GM13976 (cell line): ENCODE measurements around the gene SSH2.

Experiments used
- DNase-seq: peaks from one replicate; pipeline ENCODE4 v3.0.0; 2012; ENCODE audit warnings: low spot score
- CTCF ChIP-seq: IDR thresholded peaks from 2 replicates; pipeline ENCODE4 v1.5.1; 2012; ENCODE audit warnings: borderline replicate concordance, mild to moderate bottlenecking; ENCODE audit not compliant: insufficient read depth; ENCODE audit errors: extremely low read depth, missing control alignments, control extremely low read depth
- in situ Hi-C: fragments of 300-500 bp; cut with MboI; formaldehyde crosslinking; loops from one replicate; pipeline ENCODE4 v1.12.0; 2022; ENCODE audit warnings: low sequenced_read_pairs, mixed read lengths, inconsistent platforms; ENCODE audit not compliant: unreplicated experiment

Gene SSH2

GRCh38 chr17:29619251-29619650 lies 310.8 kb downstream of the SSH2 start:
- peak; percentile 28 for TF ChIP-seq CTCF
- in situ Hi-C loops: no loop called here
- DNase-seq: no peak

GRCh38 chr17:29618272-29619065 lies 311.6 kb downstream of the SSH2 start:
- TF ChIP-seq CTCF: no peak
- in situ Hi-C loops: no loop called here

GRCh38 chr17:29617481-29618271 lies 312.4 kb downstream of the SSH2 start:
- peak; percentile 88 for DNase-seq
- in situ Hi-C loops: no loop called here
- peak; percentile 87 for TF ChIP-seq CTCF

More at GRCh38 chr17:29618272-29619065, 311.6 kb downstream of the SSH2 start:
- DNase-seq: no peak

- in situ Hi-C loops: no loop called here
- peak; percentile 91 for DNase-seq
- peak; percentile 78 for TF ChIP-seq CTCF
Measured at GRCh38 chr17:29617125-29617480, 312.9 kb downstream of the SSH2 start.

GRCh38 chr17:29616300-29617048 lies 313.6 kb downstream of the SSH2 start:
- DNase-seq: no peak
- in situ Hi-C loops: no loop called here
- no peak for TF ChIP-seq CTCF
